IMR-90 (cell line): Measurements from ENCODE around the gene KRT1. TPM values are rescaled to one million over a fixed set of nuclear protein-coding genes. Genes with fewer than 3 reads are reported as not detected.

Experiments used
- ATAC-seq: fragments of 200-7000 bp; cut with Tn5 transposase; 2 replicates; pipeline ENCODE4 v1.9.1; 2020; ENCODE audit warnings: low read depth, mild to moderate bottlenecking, moderate library complexity
- BruUV-seq: library from RNA; stranded (reverse); fragments of 400-500 nt; replicated peaks from 2 replicates; lab custom pipeline; 2021; lab: Mats Ljungman, UMichigan
- CTCF ChIA-PET: fragments of 300-600 bp; formaldehyde crosslinking; extraction: SDS; loops from one replicate; lab custom pipeline; 2021; ENCODE audit warnings: antibody characterized with exemption; lab: Yijun Ruan, JAX
- POLR2A ChIA-PET: fragments of 300-600 bp; sonication (Branson Sonifier 250); formaldehyde crosslinking; loops from one replicate; lab custom pipeline; 2022; ENCODE audit warnings: antibody characterized with exemption; ENCODE audit not compliant: unreplicated experiment; lab: Charles Lee
- DNase-seq: peaks from one replicate; pipeline ENCODE4 v3.0.0; 2013
- H2AFZ ChIP-seq: replicated peaks from 2 replicates; pipeline ENCODE3; 2013; ENCODE audit warnings: low read length, mild to moderate bottlenecking; ENCODE audit not compliant: poor library complexity
- H2AK5ac ChIP-seq: 2 replicates; pipeline ENCODE4 v1.6.1; 2013; ENCODE audit warnings: low read depth, low read length, inconsistent platforms
- H2AK9ac ChIP-seq: replicated peaks from 2 replicates; pipeline ENCODE3; 2013; ENCODE audit warnings: mild to moderate bottlenecking, low read depth, low read length, moderate library complexity; ENCODE audit not compliant: poor library complexity
- H2BK120ac ChIP-seq: 2 replicates; pipeline ENCODE4 v1.6.1; 2013; ENCODE audit warnings: low read depth, low read length, inconsistent platforms
- H2BK15ac ChIP-seq: 3 replicates; pipeline ENCODE4 v1.6.1; 2013; ENCODE audit warnings: low read depth, low read length, inconsistent platforms
- H2BK20ac ChIP-seq: 2 replicates; pipeline ENCODE4 v1.6.1; 2013; ENCODE audit warnings: low read depth, mild to moderate bottlenecking, inconsistent platforms, low read length, moderate library complexity
- H2BK5ac ChIP-seq: 2 replicates; pipeline ENCODE4 v1.6.1; 2013; ENCODE audit warnings: mild to moderate bottlenecking, low read depth, low read length, inconsistent platforms; ENCODE audit not compliant: poor library complexity, severe bottlenecking
- H3K14ac ChIP-seq: replicated peaks from 2 replicates; pipeline ENCODE4 v1.6.1; 2013; ENCODE audit warnings: low read depth, low read length, inconsistent platforms
- H3K18ac ChIP-seq: 2 replicates; pipeline ENCODE4 v1.6.1; 2013; ENCODE audit warnings: low read depth, low read length, control low read depth
- H3K23ac ChIP-seq: 2 replicates; pipeline ENCODE4 v1.6.1; 2013; ENCODE audit warnings: low read depth, low read length, inconsistent platforms
- H3K27ac ChIP-seq: 2 replicates; pipeline ENCODE4 v1.5.1; 2013; ENCODE audit warnings: mild to moderate bottlenecking, control low read depth, low read length; ENCODE audit not compliant: insufficient read depth
- H3K27me3 ChIP-seq: 2 replicates; pipeline ENCODE4 v1.6.1; 2013; ENCODE audit warnings: low read length; ENCODE audit not compliant: control insufficient read depth, insufficient read depth
- H3K36me3 ChIP-seq: 2 replicates; pipeline ENCODE4 v1.6.1; 2013; ENCODE audit warnings: low read length, mixed read lengths; ENCODE audit not compliant: control insufficient read depth, insufficient read depth
- H3K4ac ChIP-seq: 2 replicates; pipeline ENCODE4 v1.6.1; 2013; ENCODE audit warnings: low read depth, low read length, inconsistent platforms
- H3K4me1 ChIP-seq: 2 replicates; pipeline ENCODE4 v1.6.1; 2013; ENCODE audit warnings: low read length, mixed read lengths; ENCODE audit not compliant: control insufficient read depth, insufficient read depth
- H3K4me2 ChIP-seq: 2 replicates; pipeline ENCODE4 v1.6.1; 2013; ENCODE audit warnings: low read depth, mild to moderate bottlenecking, control low read depth, low read length, moderate library complexity
- H3K4me3 ChIP-seq: 2 replicates; pipeline ENCODE4 v1.5.1; 2013; ENCODE audit warnings: low read depth, mild to moderate bottlenecking, control low read depth, low read length, moderate library complexity; ENCODE audit not compliant: insufficient read depth
- H3K56ac ChIP-seq: 2 replicates; pipeline ENCODE4 v1.6.1; 2013; ENCODE audit warnings: low read length, inconsistent platforms; ENCODE audit not compliant: insufficient read depth; ENCODE audit errors: extremely low read depth
- H3K79me1 ChIP-seq, 2 experiments: 2 replicates each; pipeline ENCODE4 v1.6.1; 2013; ENCODE audit warnings: low read length in 2 of 2, inconsistent platforms in 1 of 2, low read depth in 1 of 2
- H3K9ac ChIP-seq: 2 replicates; pipeline ENCODE4 v1.6.1; 2013; ENCODE audit warnings: low read depth, low read length, control low read depth
- H3K9me1 ChIP-seq: 2 replicates; pipeline ENCODE4 v1.6.1; 2013; ENCODE audit warnings: low read length, inconsistent platforms; ENCODE audit not compliant: insufficient read depth
- H3K9me3 ChIP-seq: 2 replicates; pipeline ENCODE4 v1.6.1; 2013; ENCODE audit warnings: low read length; ENCODE audit not compliant: control insufficient read depth, insufficient read depth
- H4K20me1 ChIP-seq: 2 replicates; pipeline ENCODE4 v1.6.1; 2013; ENCODE audit warnings: low read length, inconsistent platforms; ENCODE audit not compliant: insufficient read depth
- H4K5ac ChIP-seq: 2 replicates; pipeline ENCODE4 v1.6.1; 2013; ENCODE audit warnings: mild to moderate bottlenecking, low read depth, low read length, control low read depth
- H4K8ac ChIP-seq, 2 experiments: 2 replicates each; pipeline ENCODE4 v1.6.1; 2013; ENCODE audit warnings: low read depth in 2 of 2, low read length in 2 of 2, control low read depth in 1 of 2, inconsistent platforms in 1 of 2
- H4K91ac ChIP-seq: 2 replicates; pipeline ENCODE4 v1.6.1; 2013; ENCODE audit warnings: low read depth, low read length, inconsistent platforms; ENCODE audit not compliant: insufficient read depth
- CEBPB ChIP-seq: IDR thresholded peaks from 2 replicates; pipeline ENCODE4 v1.6.1; 2012; ENCODE audit warnings: low read depth, low read length, improper control_type of control experiment
- CHD1 ChIP-seq: IDR thresholded peaks from 2 replicates; pipeline ENCODE4 v1.6.1; 2012; ENCODE audit warnings: low read depth, low read length, improper control_type of control experiment
- FOS ChIP-seq: fragments of 150-350 bp; IDR thresholded peaks from 2 replicates; pipeline ENCODE4 v1.6.1; 2016; ENCODE audit warnings: low read depth, low read length
- MAFK ChIP-seq: IDR thresholded peaks from 2 replicates; pipeline ENCODE4 v1.6.1; 2012; ENCODE audit warnings: low read depth, low read length, improper control_type of control experiment
- MAZ ChIP-seq: IDR thresholded peaks from 2 replicates; pipeline ENCODE4 v1.6.1; 2012; ENCODE audit warnings: low read depth, mild to moderate bottlenecking, low read length, improper control_type of control experiment, moderate library complexity, borderline replicate concordance
- MXI1 ChIP-seq: IDR thresholded peaks from 2 replicates; pipeline ENCODE4 v1.6.1; 2012; ENCODE audit warnings: low read depth, mild to moderate bottlenecking, low read length, moderate library complexity, borderline replicate concordance
- NFE2L2 ChIP-seq: fragments of 150-350 bp; IDR thresholded peaks from 2 replicates; pipeline ENCODE4 v1.6.1; 2016; ENCODE audit warnings: low read depth, mild to moderate bottlenecking, low read length
- POLR2A ChIP-seq: IDR thresholded peaks from 2 replicates; pipeline ENCODE4 v1.6.1; 2012; ENCODE audit warnings: mild to moderate bottlenecking, low read depth, low read length
- RAD21 ChIP-seq: IDR thresholded peaks from 2 replicates; pipeline ENCODE4 v1.6.1; 2012; ENCODE audit warnings: low read length, improper control_type of control experiment
- RCOR1 ChIP-seq: IDR thresholded peaks from 2 replicates; pipeline ENCODE4 v1.6.1; 2012; ENCODE audit warnings: mild to moderate bottlenecking, low read length, improper control_type of control experiment; ENCODE audit not compliant: insufficient replicate concordance
- RFX5 ChIP-seq: IDR thresholded peaks from 2 replicates; pipeline ENCODE4 v1.8.0; 2012; ENCODE audit warnings: low read depth, mild to moderate bottlenecking, low read length, moderate library complexity
- SMC3 ChIP-seq: fragments of 150-350 bp; IDR thresholded peaks from 2 replicates; pipeline ENCODE4 v1.6.1; 2016; ENCODE audit warnings: low read depth, mild to moderate bottlenecking, antibody characterized with exemption, low read length, moderate library complexity
- WGBS, 2 experiments: methylation state at CpG; one replicate each; pipeline versions ENCODE4 v1.1.5 to v1.1.7; 2013; ENCODE audit warnings: missing lambda C conversion rate in 2 of 2; ENCODE audit not compliant: insufficient read length in 1 of 2; ENCODE audit errors: extremely low coverage in 2 of 2; 5-methylcytosine and 5-hydroxymethylcytosine counted together
- dilution Hi-C: fragments of 300-500 bp; cut with HindIII; formaldehyde crosslinking; loops from one replicate; pipeline ENCODE4 v1.14.3; 2018; ENCODE audit warnings: low sequenced_read_pairs; ENCODE audit not compliant: unreplicated experiment
- in situ Hi-C: fragments of 300-500 bp; cut with MboI; formaldehyde crosslinking; loops from 3 replicates; pipeline ENCODE4 v1.14.3; 2019; ENCODE audit warnings: low sequenced_read_pairs, inconsistent platforms, mixed read lengths
- intact Hi-C: fragments of 100-400 bp; cut with micrococcal nuclease; formaldehyde crosslinking; loops from 2 replicates; pipeline ENCODE4 v1.10.0; 2022
- polyA plus RNA-seq, 3 experiments: library from polyadenylated mRNA; depleted of rRNA; stranded (reverse); fragments of >200 nt; gene quantifications; 2 replicates each; pipeline ENCODE4 v1.2.3, GENCODE V29; 2012; ENCODE audit warnings: low replicate concordance in 1 of 3
- total RNA-seq: library from RNA; depleted of rRNA; stranded (reverse); fragments of >200 nt; gene quantifications from 2 replicates; pipeline ENCODE4 v1.2.3, GENCODE V29; 2012
- TF ChIP-seq, protein P1 (sequence below): fragments of 150-350 bp; IDR thresholded peaks from 2 replicates; pipeline ENCODE4 v1.6.1; 2017; ENCODE audit warnings: mild to moderate bottlenecking, antibody characterized with exemption, low read length, low read depth
- TF ChIP-seq, protein P2 (sequence below): fragments of 150-350 bp; IDR thresholded peaks from 2 replicates; pipeline ENCODE4 v1.6.1; 2016; ENCODE audit warnings: low read depth, mild to moderate bottlenecking, low read length, moderate library complexity, borderline replicate concordance
- TF ChIP-seq, protein P3 (sequence below): conservative IDR thresholded peaks from 2 replicates; pipeline ENCODE4 v1.5.1; 2012; ENCODE audit warnings: mild to moderate bottlenecking, low read depth, low read length, improper control_type of control experiment

The KRT1 gene
- total and polyA plus RNA-seq, 2 of the 4 experiments (the other 2 are of a cell fraction) = not detected

DNA sequence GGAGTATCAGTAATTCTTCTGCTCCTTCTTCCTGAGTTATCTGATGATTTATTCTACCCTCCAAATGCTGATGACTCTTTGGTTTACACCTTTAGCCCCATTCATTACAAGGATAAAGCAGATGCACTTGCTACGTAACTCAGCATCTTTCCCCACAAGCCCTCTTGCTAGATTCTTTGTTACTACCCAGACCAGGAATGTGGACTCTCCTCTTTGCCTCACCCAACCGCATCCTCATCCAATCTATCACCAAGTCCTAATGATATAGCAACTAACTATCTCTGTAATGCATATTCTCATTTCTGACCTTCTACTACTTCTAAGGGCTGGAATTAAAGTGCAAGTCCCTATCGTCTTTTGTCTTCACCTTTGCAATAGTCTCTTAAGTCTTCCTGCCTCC lies 9.2 kb downstream of the KRT1 start:
- H3K79me1 ChIP-seq = no peaks in the 10 kb centered on the region
- no peaks in the 10 kb centered on the region for H3K4me1 ChIP-seq
- intact Hi-C loops = no loop called here
- H2BK20ac ChIP-seq = no peak overlapping the region
- no peak overlapping the region for H3K23ac ChIP-seq
- H3K27me3 ChIP-seq = peaks cover 15% of the 10 kb centered on the region
- no peaks in the 10 kb centered on the region for H3K9me1 ChIP-seq
- no peak for TF ChIP-seq NFE2L2
- TF ChIP-seq, protein P1, sequence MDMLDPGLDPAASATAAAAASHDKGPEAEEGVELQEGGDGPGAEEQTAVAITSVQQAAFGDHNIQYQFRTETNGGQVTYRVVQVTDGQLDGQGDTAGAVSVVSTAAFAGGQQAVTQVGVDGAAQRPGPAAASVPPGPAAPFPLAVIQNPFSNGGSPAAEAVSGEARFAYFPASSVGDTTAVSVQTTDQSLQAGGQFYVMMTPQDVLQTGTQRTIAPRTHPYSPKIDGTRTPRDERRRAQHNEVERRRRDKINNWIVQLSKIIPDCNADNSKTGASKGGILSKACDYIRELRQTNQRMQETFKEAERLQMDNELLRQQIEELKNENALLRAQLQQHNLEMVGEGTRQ = no peak
- no peak for TF ChIP-seq SMC3
- TF ChIP-seq CEBPB = no peak
- TF ChIP-seq MAZ = no peak
- TF ChIP-seq MAFK = no peak
- TF ChIP-seq, protein P2, sequence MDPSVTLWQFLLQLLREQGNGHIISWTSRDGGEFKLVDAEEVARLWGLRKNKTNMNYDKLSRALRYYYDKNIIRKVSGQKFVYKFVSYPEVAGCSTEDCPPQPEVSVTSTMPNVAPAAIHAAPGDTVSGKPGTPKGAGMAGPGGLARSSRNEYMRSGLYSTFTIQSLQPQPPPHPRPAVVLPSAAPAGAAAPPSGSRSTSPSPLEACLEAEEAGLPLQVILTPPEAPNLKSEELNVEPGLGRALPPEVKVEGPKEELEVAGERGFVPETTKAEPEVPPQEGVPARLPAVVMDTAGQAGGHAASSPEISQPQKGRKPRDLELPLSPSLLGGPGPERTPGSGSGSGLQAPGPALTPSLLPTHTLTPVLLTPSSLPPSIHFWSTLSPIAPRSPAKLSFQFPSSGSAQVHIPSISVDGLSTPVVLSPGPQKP = no peak
- TF ChIP-seq MXI1 = no peak
- no peak for TF ChIP-seq FOS
- TF ChIP-seq, protein P3, sequence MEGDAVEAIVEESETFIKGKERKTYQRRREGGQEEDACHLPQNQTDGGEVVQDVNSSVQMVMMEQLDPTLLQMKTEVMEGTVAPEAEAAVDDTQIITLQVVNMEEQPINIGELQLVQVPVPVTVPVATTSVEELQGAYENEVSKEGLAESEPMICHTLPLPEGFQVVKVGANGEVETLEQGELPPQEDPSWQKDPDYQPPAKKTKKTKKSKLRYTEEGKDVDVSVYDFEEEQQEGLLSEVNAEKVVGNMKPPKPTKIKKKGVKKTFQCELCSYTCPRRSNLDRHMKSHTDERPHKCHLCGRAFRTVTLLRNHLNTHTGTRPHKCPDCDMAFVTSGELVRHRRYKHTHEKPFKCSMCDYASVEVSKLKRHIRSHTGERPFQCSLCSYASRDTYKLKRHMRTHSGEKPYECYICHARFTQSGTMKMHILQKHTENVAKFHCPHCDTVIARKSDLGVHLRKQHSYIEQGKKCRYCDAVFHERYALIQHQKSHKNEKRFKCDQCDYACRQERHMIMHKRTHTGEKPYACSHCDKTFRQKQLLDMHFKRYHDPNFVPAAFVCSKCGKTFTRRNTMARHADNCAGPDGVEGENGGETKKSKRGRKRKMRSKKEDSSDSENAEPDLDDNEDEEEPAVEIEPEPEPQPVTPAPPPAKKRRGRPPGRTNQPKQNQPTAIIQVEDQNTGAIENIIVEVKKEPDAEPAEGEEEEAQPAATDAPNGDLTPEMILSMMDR = no peak
- no peak for TF ChIP-seq RAD21
- no peak for TF ChIP-seq POLR2A
- no peak for TF ChIP-seq RCOR1
- no peak for TF ChIP-seq CHD1
- no peak for TF ChIP-seq RFX5
- no peak overlapping the region for H3K9ac ChIP-seq
- no peak overlapping the region for H2AK9ac ChIP-seq
- no peaks in the 10 kb centered on the region for H3K36me3 ChIP-seq
- no peak overlapping the region for H4K91ac ChIP-seq
- H2AK5ac ChIP-seq = no peak overlapping the region
- POLR2A ChIA-PET = no interaction called here
- H3K4me2 ChIP-seq = no peak overlapping the region
- dilution Hi-C loops = no loop called here
- no peak overlapping the region for H3K4me3 ChIP-seq
- no peak overlapping the region for H2BK15ac ChIP-seq
- no peak overlapping the region for H4K5ac ChIP-seq
- no peak overlapping the region for H3K27ac ChIP-seq
- no peaks in the 10 kb centered on the region for H3K9me3 ChIP-seq
- no peaks in the 10 kb centered on the region for H4K20me1 ChIP-seq
- no peak overlapping the region for H3K18ac ChIP-seq
- in situ Hi-C loops = no loop called here
- no peak overlapping the region for H4K8ac ChIP-seq
- CTCF ChIA-PET = no interaction called here
- H2BK5ac ChIP-seq = no peak overlapping the region
- BruUV-seq = no TSS peak
- 69% methylated on average over 3 of the region's 3 CpGs; no CpG with 5 or more reads in 1 of the 2 experiments for WGBS, 2 experiments
- no peak overlapping the region for H3K14ac ChIP-seq
- ATAC-seq (no peak), DNase-seq (no peak)
- no peak overlapping the region for H3K56ac ChIP-seq
- no peak overlapping the region for H2BK120ac ChIP-seq
- H2AFZ ChIP-seq = no peak overlapping the region
- no peak overlapping the region for H3K4ac ChIP-seq
